HG02885 (cell line): ENCODE results near the gene PTPRD.

Experiments used
- ATAC-seq: cut with Tn5 transposase; IDR thresholded peaks from one replicate; pipeline ENCODE4 v1.9.1; 2021; ENCODE audit warnings: mild to moderate bottlenecking; ENCODE audit not compliant: unreplicated experiment, poor library complexity

Gene PTPRD

GRCh38 chr9:9286001-9286400 is 1326.8 kb downstream of the PTPRD start:
- ATAC-seq = no peak

GRCh38 chr9:9284201-9284600 is 1328.6 kb downstream of the PTPRD start:
- ATAC-seq = no peak

GRCh38 chr9:9283159-9283986 is 1329.4 kb downstream of the PTPRD start:
- no peak for ATAC-seq

GRCh38 chr9:9275601-9276000 is 1337.2 kb downstream of the PTPRD start:
- no peak for ATAC-seq

GRCh38 chr9:9257999-9258498 is 1354.8 kb downstream of the PTPRD start:
- no peak for ATAC-seq

GRCh38 chr9:9246726-9247125 is 1366.1 kb downstream of the PTPRD start:
- ATAC-seq = no peak

GRCh38 chr9:9231946-9232345 is 1380.9 kb downstream of the PTPRD start:
- ATAC-seq = no peak

- ATAC-seq = no peak
Measured at GRCh38 chr9:9229269-9229668, 1383.5 kb downstream of the PTPRD start.

GRCh38 chr9:9223175-9223574 is 1389.6 kb downstream of the PTPRD start:
- ATAC-seq = no peak

- ATAC-seq = no peak
Measured at GRCh38 chr9:9222730-9223129, 1390.1 kb downstream of the PTPRD start.

- no peak for ATAC-seq
Measured at GRCh38 chr9:9216934-9217333, 1395.9 kb downstream of the PTPRD start.

- ATAC-seq = no peak
Measured at GRCh38 chr9:9215050-9215449, 1397.8 kb downstream of the PTPRD start.

- no peak for ATAC-seq
Measured at GRCh38 chr9:9214066-9214465, 1398.7 kb downstream of the PTPRD start.

GRCh38 chr9:9212963-9213362 is 1399.8 kb downstream of the PTPRD start:
- ATAC-seq = no peak

GRCh38 chr9:9202276-9202675 is 1410.5 kb downstream of the PTPRD start:
- no peak for ATAC-seq

- no peak for ATAC-seq
Measured at GRCh38 chr9:9186086-9186485, 1426.7 kb downstream of the PTPRD start.

- no peak for ATAC-seq
Measured at GRCh38 chr9:9182431-9182830, 1430.4 kb downstream of the PTPRD start.

GRCh38 chr9:9177081-9177480 is 1435.7 kb downstream of the PTPRD start:
- no peak for ATAC-seq

GRCh38 chr9:9174358-9174757 is 1438.4 kb downstream of the PTPRD start:
- no peak for ATAC-seq

GRCh38 chr9:9173264-9173663 is 1439.5 kb downstream of the PTPRD start:
- ATAC-seq = no peak

- no peak for ATAC-seq
Measured at GRCh38 chr9:9170439-9171134, 1442.2 kb downstream of the PTPRD start.

GRCh38 chr9:9142001-9142400 is 1470.8 kb downstream of the PTPRD start:
- no peak for ATAC-seq
